IMR-90 (cell line): ENCODE data around the gene HSPA1L. TPM values are rescaled to one million over a fixed set of nuclear protein-coding genes. Genes with fewer than 3 reads are reported as not detected.
A peak's percentile ranks its signal among the peaks of the same experiment; 100 is the strongest.

Source experiments
- ATAC-seq: fragments of 200-7000 bp; cut with Tn5 transposase; 2 replicates; pipeline ENCODE4 v1.9.1; 2020; ENCODE audit warnings: low read depth, mild to moderate bottlenecking, moderate library complexity
- BruUV-seq: library from RNA; stranded (reverse); fragments of 400-500 nt; replicated peaks from 2 replicates; lab custom pipeline; 2021; lab: Mats Ljungman, UMichigan
- CTCF ChIA-PET: fragments of 300-600 bp; formaldehyde crosslinking; extraction: SDS; loops from one replicate; lab custom pipeline; 2021; ENCODE audit warnings: antibody characterized with exemption; lab: Yijun Ruan, JAX
- POLR2A ChIA-PET: fragments of 300-600 bp; sonication (Branson Sonifier 250); formaldehyde crosslinking; loops from one replicate; lab custom pipeline; 2022; ENCODE audit warnings: antibody characterized with exemption; ENCODE audit not compliant: unreplicated experiment; lab: Charles Lee
- DNase-seq: peaks from one replicate; pipeline ENCODE4 v3.0.0; 2013
- H2AFZ ChIP-seq: replicated peaks from 2 replicates; pipeline ENCODE3; 2013; ENCODE audit warnings: low read length, mild to moderate bottlenecking; ENCODE audit not compliant: poor library complexity
- H2AK5ac ChIP-seq: 2 replicates; pipeline ENCODE4 v1.6.1; 2013; ENCODE audit warnings: low read depth, low read length, inconsistent platforms
- H2AK9ac ChIP-seq: replicated peaks from 2 replicates; pipeline ENCODE3; 2013; ENCODE audit warnings: mild to moderate bottlenecking, low read depth, low read length, moderate library complexity; ENCODE audit not compliant: poor library complexity
- H2BK120ac ChIP-seq: 2 replicates; pipeline ENCODE4 v1.6.1; 2013; ENCODE audit warnings: low read depth, low read length, inconsistent platforms
- H2BK15ac ChIP-seq: 3 replicates; pipeline ENCODE4 v1.6.1; 2013; ENCODE audit warnings: low read depth, low read length, inconsistent platforms
- H2BK20ac ChIP-seq: 2 replicates; pipeline ENCODE4 v1.6.1; 2013; ENCODE audit warnings: low read depth, mild to moderate bottlenecking, inconsistent platforms, low read length, moderate library complexity
- H2BK5ac ChIP-seq: 2 replicates; pipeline ENCODE4 v1.6.1; 2013; ENCODE audit warnings: mild to moderate bottlenecking, low read depth, low read length, inconsistent platforms; ENCODE audit not compliant: poor library complexity, severe bottlenecking
- H3K14ac ChIP-seq: replicated peaks from 2 replicates; pipeline ENCODE4 v1.6.1; 2013; ENCODE audit warnings: low read depth, low read length, inconsistent platforms
- H3K18ac ChIP-seq: 2 replicates; pipeline ENCODE4 v1.6.1; 2013; ENCODE audit warnings: low read depth, low read length, control low read depth
- H3K23ac ChIP-seq: 2 replicates; pipeline ENCODE4 v1.6.1; 2013; ENCODE audit warnings: low read depth, low read length, inconsistent platforms
- H3K27ac ChIP-seq: 2 replicates; pipeline ENCODE4 v1.5.1; 2013; ENCODE audit warnings: mild to moderate bottlenecking, control low read depth, low read length; ENCODE audit not compliant: insufficient read depth
- H3K27me3 ChIP-seq: 2 replicates; pipeline ENCODE4 v1.6.1; 2013; ENCODE audit warnings: low read length; ENCODE audit not compliant: control insufficient read depth, insufficient read depth
- H3K36me3 ChIP-seq: 2 replicates; pipeline ENCODE4 v1.6.1; 2013; ENCODE audit warnings: low read length, mixed read lengths; ENCODE audit not compliant: control insufficient read depth, insufficient read depth
- H3K4ac ChIP-seq: 2 replicates; pipeline ENCODE4 v1.6.1; 2013; ENCODE audit warnings: low read depth, low read length, inconsistent platforms
- H3K4me1 ChIP-seq: 2 replicates; pipeline ENCODE4 v1.6.1; 2013; ENCODE audit warnings: low read length, mixed read lengths; ENCODE audit not compliant: control insufficient read depth, insufficient read depth
- H3K4me2 ChIP-seq: 2 replicates; pipeline ENCODE4 v1.6.1; 2013; ENCODE audit warnings: low read depth, mild to moderate bottlenecking, control low read depth, low read length, moderate library complexity
- H3K4me3 ChIP-seq: 2 replicates; pipeline ENCODE4 v1.5.1; 2013; ENCODE audit warnings: low read depth, mild to moderate bottlenecking, control low read depth, low read length, moderate library complexity; ENCODE audit not compliant: insufficient read depth
- H3K56ac ChIP-seq: 2 replicates; pipeline ENCODE4 v1.6.1; 2013; ENCODE audit warnings: low read length, inconsistent platforms; ENCODE audit not compliant: insufficient read depth; ENCODE audit errors: extremely low read depth
- H3K79me1 ChIP-seq, 2 experiments: 2 replicates each; pipeline ENCODE4 v1.6.1; 2013; ENCODE audit warnings: low read length in 2 of 2, inconsistent platforms in 1 of 2, low read depth in 1 of 2
- H3K9ac ChIP-seq: 2 replicates; pipeline ENCODE4 v1.6.1; 2013; ENCODE audit warnings: low read depth, low read length, control low read depth
- H3K9me1 ChIP-seq: 2 replicates; pipeline ENCODE4 v1.6.1; 2013; ENCODE audit warnings: low read length, inconsistent platforms; ENCODE audit not compliant: insufficient read depth
- H3K9me3 ChIP-seq: 2 replicates; pipeline ENCODE4 v1.6.1; 2013; ENCODE audit warnings: low read length; ENCODE audit not compliant: control insufficient read depth, insufficient read depth
- H4K20me1 ChIP-seq: 2 replicates; pipeline ENCODE4 v1.6.1; 2013; ENCODE audit warnings: low read length, inconsistent platforms; ENCODE audit not compliant: insufficient read depth
- H4K5ac ChIP-seq: 2 replicates; pipeline ENCODE4 v1.6.1; 2013; ENCODE audit warnings: mild to moderate bottlenecking, low read depth, low read length, control low read depth
- H4K8ac ChIP-seq, 2 experiments: 2 replicates each; pipeline ENCODE4 v1.6.1; 2013; ENCODE audit warnings: low read depth in 2 of 2, low read length in 2 of 2, control low read depth in 1 of 2, inconsistent platforms in 1 of 2
- H4K91ac ChIP-seq: 2 replicates; pipeline ENCODE4 v1.6.1; 2013; ENCODE audit warnings: low read depth, low read length, inconsistent platforms; ENCODE audit not compliant: insufficient read depth
- BHLHE40 ChIP-seq: fragments of 150-350 bp; IDR thresholded peaks from 2 replicates; pipeline ENCODE4 v1.6.1; 2016; ENCODE audit warnings: mild to moderate bottlenecking, low read depth, low read length
- MAFK ChIP-seq: IDR thresholded peaks from 2 replicates; pipeline ENCODE4 v1.6.1; 2012; ENCODE audit warnings: low read depth, low read length, improper control_type of control experiment
- MXI1 ChIP-seq: IDR thresholded peaks from 2 replicates; pipeline ENCODE4 v1.6.1; 2012; ENCODE audit warnings: low read depth, mild to moderate bottlenecking, low read length, moderate library complexity, borderline replicate concordance
- WGBS, 2 experiments: methylation state at CpG; one replicate each; pipeline versions ENCODE4 v1.1.5 to v1.1.7; 2013; ENCODE audit warnings: missing lambda C conversion rate in 2 of 2; ENCODE audit not compliant: insufficient read length in 1 of 2; ENCODE audit errors: extremely low coverage in 2 of 2; 5-methylcytosine and 5-hydroxymethylcytosine counted together
- dilution Hi-C: fragments of 300-500 bp; cut with HindIII; formaldehyde crosslinking; loops from one replicate; pipeline ENCODE4 v1.14.3; 2018; ENCODE audit warnings: low sequenced_read_pairs; ENCODE audit not compliant: unreplicated experiment
- in situ Hi-C: fragments of 300-500 bp; cut with MboI; formaldehyde crosslinking; loops from 3 replicates; pipeline ENCODE4 v1.14.3; 2019; ENCODE audit warnings: low sequenced_read_pairs, inconsistent platforms, mixed read lengths
- intact Hi-C: fragments of 100-400 bp; cut with micrococcal nuclease; formaldehyde crosslinking; loops from 2 replicates; pipeline ENCODE4 v1.10.0; 2022
- polyA plus RNA-seq, 3 experiments: library from polyadenylated mRNA; depleted of rRNA; stranded (reverse); fragments of >200 nt; gene quantifications; 2 replicates each; pipeline ENCODE4 v1.2.3, GENCODE V29; 2012; ENCODE audit warnings: low replicate concordance in 1 of 3
- total RNA-seq: library from RNA; depleted of rRNA; stranded (reverse); fragments of >200 nt; gene quantifications from 2 replicates; pipeline ENCODE4 v1.2.3, GENCODE V29; 2012
- TF ChIP-seq, protein P1 (sequence below): fragments of 150-350 bp; IDR thresholded peaks from 2 replicates; pipeline ENCODE4 v1.6.1; 2017; ENCODE audit warnings: mild to moderate bottlenecking, antibody characterized with exemption, low read length, low read depth

Gene HSPA1L
- total and polyA plus RNA-seq, 2 of the 4 experiments (the other 2 are of a cell fraction) = 0.97 to 1.3 TPM

DNA sequence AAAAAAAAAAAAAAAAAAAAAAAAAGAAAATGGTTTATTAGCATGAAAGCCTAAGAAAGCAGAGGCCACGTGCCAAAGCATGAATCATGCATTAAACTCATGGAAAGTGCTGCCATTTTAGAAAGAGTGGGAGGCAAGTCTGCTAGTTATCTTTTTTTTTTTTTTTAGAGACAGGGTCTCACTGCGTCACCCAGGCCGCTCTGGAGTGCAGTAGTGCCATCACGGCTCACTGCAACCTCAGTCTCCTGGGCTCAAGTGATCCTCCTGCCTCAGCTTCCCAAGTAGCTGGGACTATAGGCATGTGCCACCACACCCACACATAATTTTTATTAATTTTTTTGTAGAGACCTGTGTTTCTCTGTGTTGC lies 43.1 kb downstream of the HSPA1L start:
- Histone ChIP-seq H3K27me3 (no peaks in the 10 kb centered on the region), H3K4me3 (no peak overlapping the region), H2AFZ (no peak overlapping the region), H3K4me1 (peaks cover 4% of the 10 kb centered on the region), H2AK9ac (no peak overlapping the region), H4K20me1 (no peaks in the 10 kb centered on the region), H2BK15ac (no peak overlapping the region), H3K4ac (no peak overlapping the region), H3K9me1 (peaks cover 6% of the 10 kb centered on the region; the same call in 1 of the 2 replicates), H3K79me1 (no peaks in the 10 kb centered on the region), H2BK20ac (no peak overlapping the region), H3K9ac (no peak overlapping the region), H3K14ac (no peak overlapping the region), H2AK5ac (no peak overlapping the region), H3K23ac (no peak overlapping the region), H3K27ac (no peak overlapping the region), H2BK5ac (no peak overlapping the region), H3K18ac (no peak overlapping the region), H4K91ac (no peak overlapping the region), H3K4me2 (no peak overlapping the region), H3K36me3 (no peaks in the 10 kb centered on the region), H2BK120ac (no peak overlapping the region), H4K5ac (no peak overlapping the region), H3K9me3 (no peaks in the 10 kb centered on the region), H3K56ac (no peak overlapping the region), H4K8ac (no peak overlapping the region)
- ChIA-PET CTCF (no interaction called here), POLR2A (no interaction called here)
- no TSS peak for BruUV-seq
- in situ Hi-C loops = no loop called here
- TF ChIP-seq BHLHE40 (0 out of 2 replicates have a peak, but pooled peaks have one; percentile 10), MAFK (no peak), MXI1 (no peak)
- TF ChIP-seq, protein P1, sequence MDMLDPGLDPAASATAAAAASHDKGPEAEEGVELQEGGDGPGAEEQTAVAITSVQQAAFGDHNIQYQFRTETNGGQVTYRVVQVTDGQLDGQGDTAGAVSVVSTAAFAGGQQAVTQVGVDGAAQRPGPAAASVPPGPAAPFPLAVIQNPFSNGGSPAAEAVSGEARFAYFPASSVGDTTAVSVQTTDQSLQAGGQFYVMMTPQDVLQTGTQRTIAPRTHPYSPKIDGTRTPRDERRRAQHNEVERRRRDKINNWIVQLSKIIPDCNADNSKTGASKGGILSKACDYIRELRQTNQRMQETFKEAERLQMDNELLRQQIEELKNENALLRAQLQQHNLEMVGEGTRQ = peak; percentile 39; the same call in 1 of the 2 replicates
- DNase-seq = peak; percentile 53
- WGBS, 2 experiments = no CpG with 5 or more reads among the region's 4 CpGs
- dilution Hi-C loops = no loop called here
- intact Hi-C loops = loop anchor here (1.0 kb wide), 1 partner anchor 58 kb away; no protein-coding TSS in a partner anchor
- no peak for ATAC-seq
